ENCODE data around the gene PEX10.

The PEX10 gene

GRCh38 chr1:2433936-2434655, 21.7 kb upstream of the PEX10 start:
- TF ChIP-seq, protein P1, sequence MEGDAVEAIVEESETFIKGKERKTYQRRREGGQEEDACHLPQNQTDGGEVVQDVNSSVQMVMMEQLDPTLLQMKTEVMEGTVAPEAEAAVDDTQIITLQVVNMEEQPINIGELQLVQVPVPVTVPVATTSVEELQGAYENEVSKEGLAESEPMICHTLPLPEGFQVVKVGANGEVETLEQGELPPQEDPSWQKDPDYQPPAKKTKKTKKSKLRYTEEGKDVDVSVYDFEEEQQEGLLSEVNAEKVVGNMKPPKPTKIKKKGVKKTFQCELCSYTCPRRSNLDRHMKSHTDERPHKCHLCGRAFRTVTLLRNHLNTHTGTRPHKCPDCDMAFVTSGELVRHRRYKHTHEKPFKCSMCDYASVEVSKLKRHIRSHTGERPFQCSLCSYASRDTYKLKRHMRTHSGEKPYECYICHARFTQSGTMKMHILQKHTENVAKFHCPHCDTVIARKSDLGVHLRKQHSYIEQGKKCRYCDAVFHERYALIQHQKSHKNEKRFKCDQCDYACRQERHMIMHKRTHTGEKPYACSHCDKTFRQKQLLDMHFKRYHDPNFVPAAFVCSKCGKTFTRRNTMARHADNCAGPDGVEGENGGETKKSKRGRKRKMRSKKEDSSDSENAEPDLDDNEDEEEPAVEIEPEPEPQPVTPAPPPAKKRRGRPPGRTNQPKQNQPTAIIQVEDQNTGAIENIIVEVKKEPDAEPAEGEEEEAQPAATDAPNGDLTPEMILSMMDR (IDR thresholded peaks at IDR 0.05), result no peak

GRCh38 chr1:2433196-2433595, 20.8 kb upstream of the PEX10 start:
- H3K27me3 ChIP-seq (ENCODE audit: control insufficient read depth, insufficient read depth, low read length), result peaks cover 5% of the 10 kb centered on the region
- H3K9me3 ChIP-seq (ENCODE audit: control insufficient read depth, low read length), result no peaks in the 10 kb centered on the region
- no peak overlapping the region for H3K4me3 ChIP-seq (ENCODE audit: low read depth, low read length)
- TF ChIP-seq, protein P1 (IDR thresholded peaks at IDR 0.05), result no peak
- H3K9ac ChIP-seq, result no peak overlapping the region
- no peak overlapping the region for H3K4me2 ChIP-seq (ENCODE audit: low read length)
- H3K36me3 ChIP-seq (ENCODE audit: control insufficient read depth, insufficient read depth, low read length), result no peaks in the 10 kb centered on the region
- H2AFZ ChIP-seq, result no peak overlapping the region
- H3K4me1 ChIP-seq, result no peaks in the 10 kb centered on the region
- H3K27ac ChIP-seq, result no peak overlapping the region
- no peaks in the 10 kb centered on the region for H3K79me2 ChIP-seq

More at GRCh38 chr1:2433936-2434655, 21.7 kb upstream of the PEX10 start:
- Histone ChIP-seq H3K4me3 (ENCODE audit: low read depth, low read length) (no peak overlapping the region), H3K27me3 (ENCODE audit: control insufficient read depth, insufficient read depth, low read length) (peaks cover 5% of the 10 kb centered on the region), H2AFZ (no peak overlapping the region), H3K27ac (no peak overlapping the region), H3K36me3 (ENCODE audit: control insufficient read depth, insufficient read depth, low read length) (no peaks in the 10 kb centered on the region), H3K4me2 (ENCODE audit: low read length) (no peak overlapping the region), H3K4me1 (no peaks in the 10 kb centered on the region), H3K79me2 (no peaks in the 10 kb centered on the region), H3K9ac (no peak overlapping the region), H3K9me3 (ENCODE audit: control insufficient read depth, low read length) (no peaks in the 10 kb centered on the region)

GRCh38 chr1:2432441-2432844, 20.1 kb upstream of the PEX10 start:
- no peak overlapping the region for H2AFZ ChIP-seq
- no peaks in the 10 kb centered on the region for H3K4me1 ChIP-seq
- H3K9me3 ChIP-seq (ENCODE audit: control insufficient read depth, low read length), result no peaks in the 10 kb centered on the region
- peaks cover 5% of the 10 kb centered on the region for H3K27me3 ChIP-seq (ENCODE audit: control insufficient read depth, insufficient read depth, low read length)
- no peak overlapping the region for H3K4me3 ChIP-seq (ENCODE audit: low read depth, low read length)
- H3K4me2 ChIP-seq (ENCODE audit: low read length), result no peak overlapping the region
- H3K36me3 ChIP-seq (ENCODE audit: control insufficient read depth, insufficient read depth, low read length), result no peaks in the 10 kb centered on the region
- no peak overlapping the region for H3K9ac ChIP-seq
- TF ChIP-seq, protein P1 (IDR thresholded peaks at IDR 0.05), result no peak
- H3K27ac ChIP-seq, result no peak overlapping the region
- H3K79me2 ChIP-seq, result no peaks in the 10 kb centered on the region

DNA sequence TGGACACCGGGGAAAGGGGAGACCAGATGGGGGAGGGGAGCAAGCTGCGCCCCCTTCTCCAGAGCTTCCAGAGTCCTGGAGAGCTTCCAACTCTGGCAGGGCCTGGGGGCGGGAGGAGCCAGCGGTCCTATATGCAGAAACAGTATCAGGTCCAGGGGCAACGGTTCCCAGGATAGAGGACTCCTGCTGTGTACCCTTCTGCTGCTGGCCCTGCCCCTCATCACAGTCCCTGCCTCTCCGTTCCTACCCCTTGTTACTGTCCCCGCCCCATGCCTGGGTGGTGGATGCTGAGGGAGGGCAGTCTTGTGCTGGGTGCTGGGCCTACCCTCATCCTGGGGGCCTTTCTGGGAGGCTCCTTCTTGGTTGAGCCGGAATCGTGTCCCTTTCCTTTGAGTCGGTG, 19.2 kb upstream of the PEX10 start:
- TF ChIP-seq, protein P1 (IDR thresholded peaks at IDR 0.05), result no peak
- Histone ChIP-seq H2AFZ (no peak overlapping the region), H3K9me3 (ENCODE audit: control insufficient read depth, low read length) (no peaks in the 10 kb centered on the region), H3K27ac (no peak overlapping the region), H3K27me3 (ENCODE audit: control insufficient read depth, insufficient read depth, low read length) (peaks cover 5% of the 10 kb centered on the region), H3K4me2 (ENCODE audit: low read length) (no peak overlapping the region), H3K36me3 (ENCODE audit: control insufficient read depth, insufficient read depth, low read length) (no peaks in the 10 kb centered on the region), H3K4me1 (no peaks in the 10 kb centered on the region), H3K4me3 (ENCODE audit: low read depth, low read length) (no peak overlapping the region), H3K79me2 (no peaks in the 10 kb centered on the region), H3K9ac (no peak overlapping the region)

GRCh38 chr1:2431103-2431502, 18.7 kb upstream of the PEX10 start:
- no peak overlapping the region for H3K9ac ChIP-seq
- TF ChIP-seq, protein P1 (IDR thresholded peaks at IDR 0.05), result no peak
- no peaks in the 10 kb centered on the region for H3K36me3 ChIP-seq (ENCODE audit: control insufficient read depth, insufficient read depth, low read length)
- no peak overlapping the region for H3K27ac ChIP-seq
- H3K9me3 ChIP-seq (ENCODE audit: control insufficient read depth, low read length), result no peaks in the 10 kb centered on the region
- peaks cover 5% of the 10 kb centered on the region for H3K27me3 ChIP-seq (ENCODE audit: control insufficient read depth, insufficient read depth, low read length)
- H3K4me3 ChIP-seq (ENCODE audit: low read depth, low read length), result no peak overlapping the region
- H3K4me2 ChIP-seq (ENCODE audit: low read length), result no peak overlapping the region
- no peaks in the 10 kb centered on the region for H3K4me1 ChIP-seq
- no peaks in the 10 kb centered on the region for H3K79me2 ChIP-seq
- no peak overlapping the region for H2AFZ ChIP-seq
